Measurements from ENCODE around the gene RPTOR.

Gene RPTOR

GRCh38 chr17:80637048-80637781 is 92.6 kb downstream of the RPTOR start (continued):
- TF ChIP-seq MEIS1 (CRISPR knock-in tag; IDR thresholded peaks at IDR 0.05; ENCODE audit: borderline replicate concordance) (no peak), ZNF558 (tag by site-specific recombination; IDR thresholded peaks at IDR 0.05) (no peak), KLF1 (tag by site-specific recombination; IDR thresholded peaks at IDR 0.05) (0 out of 2 replicates have a peak, but pooled peaks have one; percentile 24), ZNF561 (tag by site-specific recombination; IDR thresholded peaks at IDR 0.05; ENCODE audit: borderline replicate concordance) (peak; percentile 56; the same call in 1 of the 2 replicates), ZNF654 (tag by site-specific recombination; IDR thresholded peaks at IDR 0.05; ENCODE audit: low read depth) (no peak), ZBTB21 (tag by site-specific recombination; IDR thresholded peaks at IDR 0.05) (no peak), ZNF548 (tag by site-specific recombination; IDR thresholded peaks at IDR 0.05) (no peak), ZSCAN5A (tag by site-specific recombination; IDR thresholded peaks at IDR 0.05) (no peak), ZIC2 (tag by site-specific recombination; IDR thresholded peaks at IDR 0.05) (peak; percentile 52), ZNF600 (tag by site-specific recombination; IDR thresholded peaks at IDR 0.05) (0 out of 2 replicates have a peak, but pooled peaks have one; percentile 22), GLIS2 (tag by site-specific recombination; IDR thresholded peaks at IDR 0.05) (no peak)

- H3K27ac ChIP-seq (ENCODE audit: extremely low read depth, low read depth, low read length), result no peak overlapping the region
- no peak overlapping the region for H3K4me3 ChIP-seq (ENCODE audit: low read depth, low read length)
- TF ChIP-seq ZBTB7A (tag by site-specific recombination; IDR thresholded peaks at IDR 0.05; ENCODE audit: low read depth) (no peak), ZNF660 (tag by site-specific recombination; IDR thresholded peaks at IDR 0.05) (peak; percentile 96)
- H3K36me3 ChIP-seq (ENCODE audit: control insufficient read depth in 2 of 2, insufficient read depth in 1 of 2, low read length in 2 of 2), result no peaks in the 10 kb centered on the region
- CTCF ChIA-PET, result interaction anchor here (1.0 to 3.8 kb wide), 2 partner anchors 10 to 11 kb away, joined by 3 to 22 read pairs; no protein-coding TSS in a partner anchor
- POLR2A ChIA-PET, result no interaction called here
- no peaks in the 10 kb centered on the region for H3K9me3 ChIP-seq (ENCODE audit: control insufficient read depth, insufficient read depth, low read depth, low read length)
- 0 out of 2 replicates have a peak, but pooled peaks cover 3% of the 10 kb centered on the region for H3K4me1 ChIP-seq (ENCODE audit: control insufficient read depth, insufficient read depth, low read length)
Measured at GRCh38 chr17:80639658-80640057, 95.0 kb downstream of the RPTOR start.

- H3K36me3 ChIP-seq (ENCODE audit: control insufficient read depth in 2 of 2, insufficient read depth in 1 of 2, low read length in 2 of 2), result no peaks in the 10 kb centered on the region
- ChIA-PET POLR2A (no interaction called here), CTCF (interaction anchor here (0.5 to 3.8 kb wide), 5 partner anchors 9 to 21 kb away, joined by 3 to 22 read pairs (median 3); no protein-coding TSS in a partner anchor)
- H3K27ac ChIP-seq (ENCODE audit: extremely low read depth, low read depth, low read length), result no peak overlapping the region
- no peak for TF ChIP-seq ZNF350 (tag by site-specific recombination; IDR thresholded peaks at IDR 0.05)
- TF ChIP-seq SP7 (tag by site-specific recombination; IDR thresholded peaks at IDR 0.05), result 0 out of 2 replicates have a peak, but pooled peaks have one; percentile 13
- TF ChIP-seq ZFP41 (tag by site-specific recombination; IDR thresholded peaks at IDR 0.05; ENCODE audit: borderline replicate concordance), result no peak
- TF ChIP-seq ZIC2 (tag by site-specific recombination; IDR thresholded peaks at IDR 0.05), result peak; percentile 63
- H3K4me3 ChIP-seq (ENCODE audit: low read depth, low read length), result no peak overlapping the region
- no peaks in the 10 kb centered on the region for H3K9me3 ChIP-seq (ENCODE audit: control insufficient read depth, insufficient read depth, low read depth, low read length)
- H3K4me1 ChIP-seq (ENCODE audit: control insufficient read depth, insufficient read depth, low read length), result 0 out of 2 replicates have a peak, but pooled peaks cover 3% of the 10 kb centered on the region
Measured at GRCh38 chr17:80640366-80641084, 95.9 kb downstream of the RPTOR start.

- POLR2A ChIA-PET, result no interaction called here
- CTCF ChIA-PET, result interaction anchor here (0.6 to 1.3 kb wide), 4 partner anchors 13 to 68 kb away, joined by 3 to 5 read pairs (median 3); no protein-coding TSS in a partner anchor
- no peaks in the 10 kb centered on the region for H3K36me3 ChIP-seq (ENCODE audit: control insufficient read depth in 2 of 2, insufficient read depth in 1 of 2, low read length in 2 of 2)
Measured at GRCh38 chr17:80643326-80644099, 98.9 kb downstream of the RPTOR start.

More at GRCh38 chr17:80643326-80644099, 98.9 kb downstream of the RPTOR start:
- Histone ChIP-seq H3K27ac (ENCODE audit: extremely low read depth, low read depth, low read length) (no peak overlapping the region), H3K4me3 (ENCODE audit: low read depth, low read length) (no peak overlapping the region), H3K4me1 (ENCODE audit: control insufficient read depth, insufficient read depth, low read length) (peaks cover 9% of the 10 kb centered on the region), H3K9me3 (ENCODE audit: control insufficient read depth, insufficient read depth, low read depth, low read length) (no peaks in the 10 kb centered on the region)
- TF ChIP-seq ZNF24 (tag by site-specific recombination; IDR thresholded peaks at IDR 0.05), result no peak
- peak; percentile 54; the same call in 1 of the 2 replicates for TF ChIP-seq PRDM1 (tag by site-specific recombination; IDR thresholded peaks at IDR 0.05)
- no peak for TF ChIP-seq ZNF654 (tag by site-specific recombination; IDR thresholded peaks at IDR 0.05; ENCODE audit: low read depth)
